K562 (cell line): Measurements from ENCODE around the gene DTX4. TPM values are rescaled to one million over a fixed set of nuclear protein-coding genes. Genes with fewer than 3 reads are reported as not detected.

Source experiments
- ATAC-seq: fragments of 200-7000 bp; cut with Tn5 transposase; 3 replicates; pipeline ENCODE4 v1.9.1; 2020; ENCODE audit warnings: moderate library complexity
- BruUV-seq: library from RNA; stranded (reverse); fragments of 400-500 nt; replicated peaks from 2 replicates; lab custom pipeline; 2021; lab: Mats Ljungman, UMichigan
- CTCF ChIA-PET: fragments of 300-600 bp; formaldehyde crosslinking; extraction: SDS; loops from one replicate; lab custom pipeline; 2021; ENCODE audit warnings: low intra/inter-chr PET ratio; lab: Yijun Ruan, JAX
- POLR2A ChIA-PET: fragments of 300-600, 350-650 bp; sonication (Branson Sonifier 250); formaldehyde crosslinking; extraction: SDS; loops from one replicate; lab custom pipeline; 2021; ENCODE audit warnings: antibody characterized with exemption, inconsistent platforms; lab: Yijun Ruan, JAX
- DNase-seq, 4 experiments: peaks; one replicate each; pipeline versions ENCODE4 v3.0.0 to v3.0.0-alpha.2; 2011 to 2018; ENCODE audit warnings: low spot score in 3 of 4, mixed read lengths in 3 of 4; ENCODE audit errors: extremely low read depth in 1 of 4
- FAIRE-seq: peaks from 2 replicates; lab custom pipeline; 2011; peaks lifted over from hg19 to GRCh38; lab: Jason Lieb, UNC
- H2AFZ ChIP-seq: 2 replicates; pipeline ENCODE4 v1.6.0; 2011; ENCODE audit warnings: low read depth, low read length, control low read depth, inconsistent platforms
- H3K27ac ChIP-seq: fragments of 200-600 bp; 3 replicates; pipeline ENCODE4 v1.8.0; 2011; ENCODE audit warnings: low read depth, mild to moderate bottlenecking, control low read depth, inconsistent platforms, low read length, moderate library complexity, mixed read lengths; ENCODE audit errors: extremely low read depth
- H3K27me3 ChIP-seq, 2 experiments: fragments of 300-600 bp in 1 of 2; 2 replicates in 1 of 2; 3 replicates in 1 of 2; pipeline versions ENCODE4 v1.6.0 to v1.8.0; 2011; ENCODE audit warnings: inconsistent platforms in 2 of 2, low read length in 2 of 2, mild to moderate bottlenecking in 1 of 2, mixed read lengths in 1 of 2, moderate library complexity in 1 of 2; ENCODE audit not compliant: control insufficient read depth in 2 of 2, insufficient read depth in 2 of 2
- H3K36me3 ChIP-seq: fragments of 300-600 bp; 3 replicates; pipeline ENCODE4 v1.8.0; 2011; ENCODE audit warnings: mild to moderate bottlenecking, low read length, inconsistent platforms; ENCODE audit not compliant: control insufficient read depth, insufficient read depth
- H3K4me1 ChIP-seq, 2 experiments: fragments of 200-600 bp in 1 of 2; replicated peaks in 1 of 2; 2 replicates in 1 of 2; 3 replicates in 1 of 2; pipeline versions ENCODE4 v1.5.1 to v1.8.0; 2011; ENCODE audit warnings: inconsistent platforms in 2 of 2, low read length in 2 of 2, mild to moderate bottlenecking in 1 of 2, mixed read lengths in 1 of 2, moderate library complexity in 1 of 2; ENCODE audit not compliant: control insufficient read depth in 2 of 2, insufficient read depth in 2 of 2
- H3K4me2 ChIP-seq: 2 replicates; pipeline ENCODE4 v1.6.1; 2011; ENCODE audit warnings: low read length, control low read depth, inconsistent platforms, mixed read lengths; ENCODE audit not compliant: insufficient read depth
- H3K4me3 ChIP-seq: fragments of 200-600 bp; sonication (generic), shearing (Covaris generic); 2 replicates; pipeline ENCODE4 v1.5.1; 2016; ENCODE audit warnings: control low read depth, inconsistent platforms
- H3K79me2 ChIP-seq: fragments of 200-600 bp; 3 replicates; pipeline ENCODE4 v1.8.0; 2011; ENCODE audit warnings: low read length, inconsistent platforms; ENCODE audit not compliant: control insufficient read depth, insufficient read depth
- H3K9ac ChIP-seq, 2 experiments: 2 replicates each; pipeline versions ENCODE4 v1.6.0 to v1.6.1; 2011; ENCODE audit warnings: low read depth in 2 of 2, low read length in 2 of 2, control low read depth in 1 of 2, inconsistent platforms in 1 of 2, mild to moderate bottlenecking in 1 of 2, mixed read lengths in 1 of 2; ENCODE audit not compliant: insufficient read depth in 1 of 2
- H3K9me1 ChIP-seq: one replicate; pipeline ENCODE4 v1.6.0; 2011; ENCODE audit warnings: inconsistent platforms, mild to moderate bottlenecking, low read length, moderate library complexity; ENCODE audit not compliant: control insufficient read depth, insufficient read depth
- H3K9me3 ChIP-seq: replicated peaks from 2 replicates; pipeline ENCODE4 v1.5.1; 2011; ENCODE audit warnings: low read depth, low read length, inconsistent platforms; ENCODE audit not compliant: control insufficient read depth, insufficient read depth
- H4K20me1 ChIP-seq: replicated peaks from 2 replicates; pipeline ENCODE4 v1.6.1; 2011; ENCODE audit warnings: low read length, inconsistent platforms, mixed read lengths; ENCODE audit not compliant: control insufficient read depth, insufficient read depth
- FOXJ2 ChIP-seq: fragments of 200-800 bp; sonication (Bioruptor generic); IDR thresholded peaks from 2 replicates; pipeline ENCODE4 v1.6.1; 2016; ENCODE audit warnings: missing genetic modification characterization, missing compliant biosample characterization
- KDM1A ChIP-seq, 2 experiments: fragments of 450-650 bp; IDR thresholded peaks; 2 replicates each; pipeline ENCODE4 v1.6.1; 2016; ENCODE audit warnings: mild to moderate bottlenecking in 2 of 2
- MTA1 ChIP-seq: fragments of 450-650 bp; IDR thresholded peaks from 2 replicates; pipeline ENCODE4 v1.6.1; 2017; ENCODE audit warnings: borderline replicate concordance
- SREBF2 ChIP-seq: sonication (generic); formaldehyde crosslinking; IDR thresholded peaks from 2 replicates; pipeline ENCODE4 v1.4.0; 2020; ENCODE audit warnings: mild to moderate bottlenecking, missing genetic modification reagents
- TAF15 ChIP-seq: fragments of 200-400 bp; formaldehyde crosslinking; IDR thresholded peaks from 2 replicates; pipeline ENCODE4 v1.6.1; 2017; ENCODE audit warnings: mild to moderate bottlenecking, low read depth, low read length, moderate library complexity
- ZNF408 ChIP-seq: fragments of 250-450 bp; sonication (Bioruptor Pico); IDR thresholded peaks from 2 replicates; pipeline ENCODE4 v1.4.0; 2020; ENCODE audit warnings: low read depth, mild to moderate bottlenecking, moderate library complexity
- WGBS: fragments of 100-300 bp; shearing (Covaris generic); methylation state at CpG from one replicate; pipeline ENCODE4 v1.1.6; 2016; ENCODE audit warnings: low coverage, mixed read lengths; ENCODE audit not compliant: insufficient coverage; ENCODE audit errors: missing lambda C conversion rate; 5-methylcytosine and 5-hydroxymethylcytosine counted together
- in situ Hi-C: fragments of 300-500 bp; cut with MboI; formaldehyde crosslinking; loops from 4 replicates; pipeline ENCODE4 v1.15.0; 2018; ENCODE audit warnings: inconsistent platforms, mixed read lengths
- intact Hi-C: fragments of 100-400 bp; cut with micrococcal nuclease; formaldehyde crosslinking; loops from 2 replicates; pipeline ENCODE4 v1.14.2; 2022
- polyA plus RNA-seq, 8 experiments: library from polyadenylated mRNA; depleted of rRNA in 4 of 8; stranded (reverse) in 5 of 8; unstranded in 3 of 8; fragments of >200 nt; fragmentation: Nextera tagmentation in 2 of 8; fragmentation: Illumina TruSeq in 1 of 8; extraction: Ambion mirVana in 2 of 8; extraction: Trizol in 1 of 8; gene quantifications; 2 replicates each; pipeline versions ENCODE4 v1.2.1 to v1.2.3, GENCODE V29; 2011 to 2014; ENCODE audit warnings: inconsistent platforms in 1 of 8, missing spikeins in 1 of 8
- total RNA-seq, 7 experiments: library from RNA; depleted of rRNA in 6 of 7; stranded (reverse); fragments of >200 nt in 6 of 7; fragmentation: Illumina TruSeq in 2 of 7; extraction: Trizol in 2 of 7; gene quantifications; 2 replicates each; pipeline versions ENCODE4 v1.2.1 to v1.2.3, GENCODE V29; 2011 to 2021; ENCODE audit warnings: low replicate concordance in 1 of 7
- TF ChIP-seq, protein P1 (sequence below), 2 experiments: IDR thresholded peaks; 2 replicates each; pipeline ENCODE4 v1.6.1; 2011; ENCODE audit warnings: borderline replicate concordance in 1 of 2, control low read depth in 1 of 2, low read depth in 1 of 2, low read length in 1 of 2, mild to moderate bottlenecking in 1 of 2, mixed read lengths in 1 of 2, moderate library complexity in 1 of 2; ENCODE audit not compliant: insufficient read depth in 1 of 2, insufficient read length in 1 of 2, poor library complexity in 1 of 2, severe bottlenecking in 1 of 2; ENCODE audit errors: extremely low read depth in 1 of 2
- TF ChIP-seq, protein P2 (sequence below): fragments of 250-450 bp; sonication (Bioruptor Pico); IDR thresholded peaks from 2 replicates; pipeline ENCODE4 v1.8.0; 2022; ENCODE audit warnings: moderate library complexity, mild to moderate bottlenecking, inconsistent platforms
- TF ChIP-seq, protein P3 (sequence below): fragments of 450-650 bp; IDR thresholded peaks from 2 replicates; pipeline ENCODE4 v1.6.1; 2016; ENCODE audit warnings: missing biosample characterization, missing genetic modification characterization
- TF ChIP-seq, protein P4 (sequence below), 2 experiments: fragments of 250-450 bp in 1 of 2; fragments of 450-650 bp in 1 of 2; sonication (Bioruptor Pico) in 1 of 2; IDR thresholded peaks; 2 replicates each; pipeline versions ENCODE4 v1.6.1 to v1.8.0; 2016 to 2021; ENCODE audit warnings: mild to moderate bottlenecking in 2 of 2, moderate library complexity in 2 of 2, missing compliant biosample characterization in 1 of 2, missing genetic modification characterization in 1 of 2

Gene DTX4
- total and polyA plus RNA-seq, 9 of the 15 experiments (the other 6 are each of a cell fraction or from before 2014, with no cell fraction given), result 0.03 to 0.47 (median 0.04) TPM; not detected in 4

DNA sequence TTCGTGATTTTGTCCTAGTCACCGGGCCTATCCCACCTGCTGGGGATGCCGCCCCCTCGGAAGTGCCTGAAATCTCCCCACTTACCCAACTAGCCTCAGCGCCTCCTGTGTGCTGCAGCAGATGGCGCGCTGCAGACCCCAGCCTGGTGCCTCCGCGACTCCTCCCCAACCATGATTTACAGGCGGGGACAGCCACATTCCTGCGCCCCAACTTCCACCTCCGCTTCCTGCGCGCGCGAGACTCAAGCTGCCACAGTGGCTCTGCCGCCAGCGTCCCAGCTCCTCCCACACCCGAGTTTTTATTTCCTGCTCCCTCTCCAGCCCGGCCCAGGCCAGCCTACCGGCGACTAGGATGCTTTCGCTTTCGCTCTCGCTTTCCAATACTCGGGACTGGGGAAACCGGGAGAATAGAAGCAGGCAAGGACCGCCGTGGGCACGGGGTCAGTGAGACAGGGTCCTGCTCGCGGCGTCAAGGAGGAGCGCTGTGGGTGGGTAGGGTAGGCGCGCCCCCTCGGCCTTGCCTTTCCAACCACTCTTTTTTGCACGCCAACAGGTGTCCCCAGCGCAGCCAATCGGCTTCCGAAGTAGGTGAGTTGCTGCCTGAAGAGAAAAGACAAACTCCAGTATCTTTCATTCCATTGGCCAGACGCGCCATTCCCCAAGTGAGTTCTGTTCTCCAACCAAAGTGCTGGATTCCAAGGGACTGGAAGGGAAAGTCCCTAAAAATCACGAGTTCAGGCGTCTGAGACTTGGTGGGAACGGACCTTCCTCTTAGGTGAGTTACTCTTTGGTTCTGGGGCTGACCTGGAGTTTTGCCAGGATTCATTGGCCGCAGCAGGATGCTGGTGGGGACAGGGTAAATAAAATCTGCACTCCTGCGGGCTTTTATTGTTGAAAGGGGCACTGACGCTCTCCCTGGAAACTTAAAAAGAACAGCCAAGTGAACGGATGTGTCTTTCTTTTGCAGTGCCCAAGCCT is 29.1 kb upstream of the DTX4 start, which contains the start of gene FAM111A (continued):
- TF ChIP-seq, protein P1, sequence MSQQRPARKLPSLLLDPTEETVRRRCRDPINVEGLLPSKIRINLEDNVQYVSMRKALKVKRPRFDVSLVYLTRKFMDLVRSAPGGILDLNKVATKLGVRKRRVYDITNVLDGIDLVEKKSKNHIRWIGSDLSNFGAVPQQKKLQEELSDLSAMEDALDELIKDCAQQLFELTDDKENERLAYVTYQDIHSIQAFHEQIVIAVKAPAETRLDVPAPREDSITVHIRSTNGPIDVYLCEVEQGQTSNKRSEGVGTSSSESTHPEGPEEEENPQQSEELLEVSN (IDR thresholded peaks at IDR 0.05; ENCODE audit: borderline replicate concordance in 1 of 2, extremely low read depth in 1 of 2, insufficient read depth in 1 of 2, insufficient read length in 1 of 2, low read depth in 1 of 2, low read length in 1 of 2, poor library complexity in 1 of 2, severe bottlenecking in 1 of 2), result peak in 1 of 2 experiments; percentile 47

DNA sequence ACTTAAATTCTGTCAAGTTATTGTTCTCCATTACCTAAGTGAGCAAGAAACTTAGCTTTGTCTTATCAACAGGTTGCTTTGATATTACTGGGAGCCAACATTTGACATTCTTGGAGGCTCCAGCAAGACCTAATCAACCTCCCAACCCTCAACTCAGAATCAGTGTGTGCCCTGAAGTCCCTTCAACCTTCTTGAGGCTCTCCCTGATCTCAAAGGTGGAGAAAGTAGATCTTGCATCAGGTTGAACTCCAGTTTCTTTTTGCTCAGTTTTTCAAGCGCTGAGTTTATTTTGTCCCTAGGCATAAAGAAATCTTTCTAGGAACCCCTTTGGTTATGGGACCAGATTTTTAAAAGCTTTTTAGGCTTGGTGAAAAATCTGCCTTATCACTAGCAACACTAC is 27.8 kb upstream of the DTX4 start:
- H3K36me3 ChIP-seq, result peaks cover 11% of the 10 kb centered on the region; the same call in 1 of the 3 replicates
- 23% methylated on average over 1 of the region's 1 CpG for WGBS
- H3K4me2 ChIP-seq, result peak overlapping the region; percentile 85
- no peaks in the 10 kb centered on the region for H3K27me3 ChIP-seq
- ATAC-seq (no peak), FAIRE-seq (peak; percentile 23), DNase-seq (peak in 1 of 4 experiments; percentile 18)
- H3K9me1 ChIP-seq, result no peaks in the 10 kb centered on the region
- no peaks in the 10 kb centered on the region for H4K20me1 ChIP-seq
- peak overlapping the region; percentile 79 for H3K27ac ChIP-seq
- H3K4me1 ChIP-seq, result peaks cover 14 to 19% of the 10 kb centered on the region in 2 experiments
- peak overlapping the region; percentile 48 for H3K4me3 ChIP-seq
- H3K9ac ChIP-seq, result peak overlapping the region in 1 of 2 experiments; percentile 64; a peak in 2 of 4 replicates
- ChIA-PET POLR2A (interaction anchor here (0.6 to 1.9 kb wide), 4 partner anchors 8 to 370 kb away, joined by 3 to 8 read pairs (median 4); no protein-coding TSS in a partner anchor), CTCF (no interaction called here)
- peaks cover 7% of the 10 kb centered on the region; the same call in 1 of the 3 replicates for H3K79me2 ChIP-seq
- no peaks in the 10 kb centered on the region for H3K9me3 ChIP-seq
- in situ Hi-C loops, result loop anchor here (25.0 kb wide), 1 partner anchor 507 kb away; no protein-coding TSS in a partner anchor
- intact Hi-C loops, result loop anchor here (10.0 kb wide), 2 partner anchors 369 to 569 kb away; partner anchors contain the start of genes LPXN and ZFP91
- BruUV-seq, result TSS peak; percentile 53
- H2AFZ ChIP-seq, result peak overlapping the region; percentile 96
- 0 out of 2 replicates have a peak, but pooled peaks have one; percentile 2 for TF ChIP-seq SREBF2
- TF ChIP-seq MTA1, result no peak
- TF ChIP-seq KDM1A (IDR thresholded peaks at IDR 0.05), result peak in 1 of 2 experiments; percentile 16; a peak in 1 of 4 replicates
- TF ChIP-seq, protein P2, sequence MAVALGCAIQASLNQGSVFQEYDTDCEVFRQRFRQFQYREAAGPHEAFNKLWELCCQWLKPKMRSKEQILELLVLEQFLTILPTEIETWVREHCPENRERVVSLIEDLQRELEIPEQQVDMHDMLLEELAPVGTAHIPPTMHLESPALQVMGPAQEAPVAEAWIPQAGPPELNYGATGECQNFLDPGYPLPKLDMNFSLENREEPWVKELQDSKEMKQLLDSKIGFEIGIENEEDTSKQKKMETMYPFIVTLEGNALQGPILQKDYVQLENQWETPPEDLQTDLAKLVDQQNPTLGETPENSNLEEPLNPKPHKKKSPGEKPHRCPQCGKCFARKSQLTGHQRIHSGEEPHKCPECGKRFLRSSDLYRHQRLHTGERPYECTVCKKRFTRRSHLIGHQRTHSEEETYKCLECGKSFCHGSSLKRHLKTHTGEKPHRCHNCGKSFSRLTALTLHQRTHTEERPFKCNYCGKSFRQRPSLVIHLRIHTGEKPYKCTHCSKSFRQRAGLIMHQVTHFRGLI (CRISPR knock-in tag), result no peak
- TF ChIP-seq, protein P1 (IDR thresholded peaks at IDR 0.05; ENCODE audit: borderline replicate concordance in 1 of 2, extremely low read depth in 1 of 2, insufficient read depth in 1 of 2, insufficient read length in 1 of 2, low read depth in 1 of 2, low read length in 1 of 2, poor library complexity in 1 of 2, severe bottlenecking in 1 of 2), result no peak
- TF ChIP-seq FOXJ2 (tag), result 0 out of 2 replicates have a peak, but pooled peaks have one; percentile 26
- no peak for TF ChIP-seq TAF15
- TF ChIP-seq, protein P3, sequence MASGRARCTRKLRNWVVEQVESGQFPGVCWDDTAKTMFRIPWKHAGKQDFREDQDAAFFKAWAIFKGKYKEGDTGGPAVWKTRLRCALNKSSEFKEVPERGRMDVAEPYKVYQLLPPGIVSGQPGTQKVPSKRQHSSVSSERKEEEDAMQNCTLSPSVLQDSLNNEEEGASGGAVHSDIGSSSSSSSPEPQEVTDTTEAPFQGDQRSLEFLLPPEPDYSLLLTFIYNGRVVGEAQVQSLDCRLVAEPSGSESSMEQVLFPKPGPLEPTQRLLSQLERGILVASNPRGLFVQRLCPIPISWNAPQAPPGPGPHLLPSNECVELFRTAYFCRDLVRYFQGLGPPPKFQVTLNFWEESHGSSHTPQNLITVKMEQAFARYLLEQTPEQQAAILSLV (tag), result no peak
- TF ChIP-seq ZNF408, result no peak
- TF ChIP-seq, protein P4, sequence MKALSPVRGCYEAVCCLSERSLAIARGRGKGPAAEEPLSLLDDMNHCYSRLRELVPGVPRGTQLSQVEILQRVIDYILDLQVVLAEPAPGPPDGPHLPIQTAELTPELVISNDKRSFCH (CRISPR knock-in tag; IDR thresholded peaks at IDR 0.05), result no peak
- TF ChIP-seq, protein P4 (tag; IDR thresholded peaks at IDR 0.05), result no peak
